ENCODE data around the gene NMUR1. TPM values are rescaled to one million over a fixed set of nuclear protein-coding genes. Genes with fewer than 3 reads are reported as not detected.

The NMUR1 gene
- total RNA-seq, 4 donors from 2014 or later, result 0.41 to 0.67 TPM; not detected in 2

DNA sequence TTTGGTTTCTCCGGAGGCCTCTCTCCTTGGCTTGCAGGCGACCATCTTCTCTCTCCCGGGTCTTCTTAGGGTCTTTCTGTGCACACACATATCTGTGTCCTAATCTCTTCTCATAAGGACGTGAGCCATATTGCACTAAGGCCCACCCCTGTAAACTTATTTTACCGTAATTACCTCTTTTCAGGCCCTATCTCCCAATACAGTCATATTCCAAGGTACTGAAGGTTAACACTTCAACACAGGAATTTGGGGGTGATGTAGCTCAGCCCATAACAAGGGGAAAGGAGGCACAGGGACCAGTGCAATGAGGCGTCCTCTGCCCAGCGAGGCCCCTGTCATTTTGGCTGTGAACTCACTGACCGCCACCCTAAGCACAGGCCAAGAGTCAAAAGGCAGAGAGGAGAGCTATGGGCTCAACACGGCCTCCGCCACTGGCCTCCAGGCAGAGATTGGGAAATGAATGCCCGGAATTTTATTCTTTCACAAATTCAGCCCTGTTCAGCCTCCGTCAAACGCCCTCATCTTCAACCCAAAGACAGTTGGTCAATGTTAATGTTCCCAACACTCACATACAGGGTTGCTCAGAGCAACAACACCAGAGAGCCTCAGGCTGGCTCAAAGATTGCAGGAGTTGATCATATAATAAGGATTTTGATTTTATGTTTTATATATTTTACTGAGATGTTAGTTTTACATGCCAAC lies 15.9 kb upstream of the NMUR1 start:
- no peak overlapping the region for H3K4me3 ChIP-seq
- H3K27ac ChIP-seq, result no peak overlapping the region
- H3K4me1 ChIP-seq, result no peaks in the 10 kb centered on the region
- TF ChIP-seq POLR2A (IDR thresholded peaks at IDR 0.05), result no peak
- TF ChIP-seq, protein P1, sequence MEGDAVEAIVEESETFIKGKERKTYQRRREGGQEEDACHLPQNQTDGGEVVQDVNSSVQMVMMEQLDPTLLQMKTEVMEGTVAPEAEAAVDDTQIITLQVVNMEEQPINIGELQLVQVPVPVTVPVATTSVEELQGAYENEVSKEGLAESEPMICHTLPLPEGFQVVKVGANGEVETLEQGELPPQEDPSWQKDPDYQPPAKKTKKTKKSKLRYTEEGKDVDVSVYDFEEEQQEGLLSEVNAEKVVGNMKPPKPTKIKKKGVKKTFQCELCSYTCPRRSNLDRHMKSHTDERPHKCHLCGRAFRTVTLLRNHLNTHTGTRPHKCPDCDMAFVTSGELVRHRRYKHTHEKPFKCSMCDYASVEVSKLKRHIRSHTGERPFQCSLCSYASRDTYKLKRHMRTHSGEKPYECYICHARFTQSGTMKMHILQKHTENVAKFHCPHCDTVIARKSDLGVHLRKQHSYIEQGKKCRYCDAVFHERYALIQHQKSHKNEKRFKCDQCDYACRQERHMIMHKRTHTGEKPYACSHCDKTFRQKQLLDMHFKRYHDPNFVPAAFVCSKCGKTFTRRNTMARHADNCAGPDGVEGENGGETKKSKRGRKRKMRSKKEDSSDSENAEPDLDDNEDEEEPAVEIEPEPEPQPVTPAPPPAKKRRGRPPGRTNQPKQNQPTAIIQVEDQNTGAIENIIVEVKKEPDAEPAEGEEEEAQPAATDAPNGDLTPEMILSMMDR (IDR thresholded peaks at IDR 0.05), result no peak
- no peaks in the 10 kb centered on the region for H3K27me3 ChIP-seq
- peaks cover 0 to 13% of the 10 kb centered on the region in 2 donors for H3K9me3 ChIP-seq
- no peaks in the 10 kb centered on the region for H3K36me3 ChIP-seq
- DNase-seq, result no peak
- intact Hi-C loops (cut with DNase I; ENCODE audit: low total_unique reads), result no loop called here

DNA sequence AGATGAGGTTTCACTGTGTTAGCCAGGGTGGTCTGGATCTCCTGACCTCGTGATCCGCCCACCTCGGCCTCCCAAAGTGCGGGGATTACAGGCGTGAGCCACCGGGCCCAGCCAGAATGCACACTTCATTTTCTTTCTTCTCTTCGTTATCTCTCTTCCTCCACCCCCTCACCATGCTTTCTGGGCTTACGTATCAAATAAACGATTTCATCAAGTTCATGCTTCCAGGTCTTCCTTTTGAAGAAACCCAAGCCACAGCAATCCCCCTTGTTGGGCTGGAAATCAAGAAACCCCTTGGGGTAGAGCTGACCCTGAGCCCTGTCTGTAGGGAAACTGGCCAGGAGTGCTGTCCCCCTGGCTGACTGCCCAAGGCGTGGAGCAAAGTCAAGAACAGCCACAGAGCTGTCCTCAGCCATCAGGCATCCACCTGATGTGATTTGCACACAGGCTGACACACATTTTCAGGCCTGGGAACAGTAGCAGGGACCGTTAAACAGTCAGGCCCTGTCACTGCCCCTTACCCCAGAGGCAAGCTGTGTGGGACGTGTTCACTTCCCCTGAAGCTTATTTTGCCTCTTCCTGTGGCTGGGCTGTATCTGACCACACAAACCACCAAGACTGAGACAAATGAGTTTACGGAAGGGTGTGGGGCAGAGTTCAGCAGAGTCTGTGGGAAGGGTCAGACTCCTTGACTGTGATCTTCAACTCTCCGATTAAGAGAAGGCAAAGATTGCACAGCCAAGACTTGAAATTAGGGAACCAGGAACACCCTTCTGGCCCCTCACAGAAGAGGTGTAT lies 15.1 kb upstream of the NMUR1 start:
- no peak overlapping the region for H3K4me3 ChIP-seq
- H3K9me3 ChIP-seq, result peaks cover 0 to 13% of the 10 kb centered on the region in 2 donors
- intact Hi-C loops (cut with DNase I; ENCODE audit: low total_unique reads), result no loop called here
- H3K27me3 ChIP-seq, result no peaks in the 10 kb centered on the region
- no peak for DNase-seq
- H3K36me3 ChIP-seq, result no peaks in the 10 kb centered on the region
- no peaks in the 10 kb centered on the region for H3K4me1 ChIP-seq
- TF ChIP-seq, protein P1 (IDR thresholded peaks at IDR 0.05), result no peak
- TF ChIP-seq POLR2A (IDR thresholded peaks at IDR 0.05), result no peak
- H3K27ac ChIP-seq, result no peak overlapping the region

DNA sequence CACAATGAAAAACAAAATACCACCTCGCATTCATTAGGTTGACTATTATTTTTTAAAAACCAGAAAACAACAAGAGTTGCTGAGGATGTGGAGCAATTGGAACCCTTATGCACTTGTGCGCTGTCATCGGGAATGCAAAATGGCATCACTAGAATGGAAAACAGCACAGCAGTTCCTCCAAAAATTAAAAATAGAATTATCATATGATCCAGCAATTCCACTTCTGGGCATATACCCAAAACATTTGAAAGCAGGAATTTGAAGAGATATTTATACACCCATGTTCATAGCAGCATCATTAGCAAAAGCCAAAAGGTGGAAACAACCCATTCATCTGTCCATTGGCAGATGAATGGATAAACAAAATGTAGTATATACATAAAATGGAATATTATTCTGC lies 11.9 kb upstream of the NMUR1 start:
- no peaks in the 10 kb centered on the region for H3K4me1 ChIP-seq
- no peak overlapping the region for H3K4me3 ChIP-seq
- intact Hi-C loops (cut with DNase I; ENCODE audit: low total_unique reads), result no loop called here
- DNase-seq, result no peak
- peak overlapping the region in 1 of 2 donors; percentile 10 for H3K27ac ChIP-seq
- H3K36me3 ChIP-seq, result no peaks in the 10 kb centered on the region
- no peaks in the 10 kb centered on the region for H3K27me3 ChIP-seq
- peaks cover 0 to 13% of the 10 kb centered on the region in 2 donors for H3K9me3 ChIP-seq
- TF ChIP-seq, protein P1 (IDR thresholded peaks at IDR 0.05), result no peak
- no peak for TF ChIP-seq POLR2A (IDR thresholded peaks at IDR 0.05)

DNA sequence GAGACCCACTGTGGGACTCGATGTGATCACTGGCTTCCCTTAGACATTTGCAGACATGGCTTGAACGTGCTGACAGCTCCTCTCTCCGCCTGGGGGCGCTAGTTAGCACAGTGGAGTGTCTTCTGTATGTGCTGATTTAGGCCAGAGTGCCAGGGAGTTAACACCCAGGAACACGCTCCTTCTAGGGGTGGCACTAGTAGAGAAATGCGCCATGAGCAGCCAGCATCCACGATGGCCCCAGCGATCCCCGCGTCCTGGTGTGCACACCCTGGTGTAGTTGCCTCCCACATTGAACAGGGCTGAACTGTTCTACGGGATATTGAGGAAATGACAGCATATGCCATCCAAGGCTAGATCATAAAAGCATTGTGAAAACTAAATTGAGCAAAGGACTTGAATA lies 11.4 kb upstream of the NMUR1 start:
- Histone ChIP-seq H3K4me3 (no peak overlapping the region), H3K27ac (peak overlapping the region in 1 of 2 donors; percentile 10), H3K27me3 (no peaks in the 10 kb centered on the region), H3K36me3 (no peaks in the 10 kb centered on the region), H3K9me3 (peaks cover 0 to 13% of the 10 kb centered on the region in 2 donors), H3K4me1 (no peaks in the 10 kb centered on the region)
- no peak for TF ChIP-seq POLR2A (IDR thresholded peaks at IDR 0.05)
- TF ChIP-seq, protein P1 (IDR thresholded peaks at IDR 0.05), result no peak
- DNase-seq, result no peak
- intact Hi-C loops (cut with DNase I; ENCODE audit: low total_unique reads), result no loop called here

DNA sequence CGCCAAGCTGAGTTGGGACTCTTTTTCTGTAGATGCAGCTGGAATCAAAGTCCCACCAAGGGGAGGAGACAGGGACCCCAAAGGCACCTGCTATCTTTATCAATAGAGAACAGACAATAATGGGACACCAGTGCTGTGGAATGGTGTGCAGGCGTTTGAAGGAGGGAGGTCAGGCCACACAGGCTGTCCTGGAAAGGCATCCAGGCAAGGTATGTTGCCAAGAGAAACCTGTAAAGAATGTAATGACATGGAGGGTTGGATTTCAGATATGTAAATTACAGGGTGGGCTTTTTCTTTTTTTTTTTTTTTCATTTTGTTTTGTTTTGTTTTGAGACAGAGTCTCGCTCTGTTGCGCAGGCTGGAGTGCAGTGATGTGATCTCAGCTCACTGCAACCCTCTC lies 9.7 kb upstream of the NMUR1 start:
- Histone ChIP-seq H3K4me1 (no peaks in the 10 kb centered on the region), H3K27me3 (no peaks in the 10 kb centered on the region), H3K4me3 (no peak overlapping the region), H3K27ac (no peak overlapping the region), H3K9me3 (peaks cover 0 to 13% of the 10 kb centered on the region in 2 donors), H3K36me3 (no peaks in the 10 kb centered on the region)
- DNase-seq, result no peak
- intact Hi-C loops (cut with DNase I; ENCODE audit: low total_unique reads), result loop anchor here (10.0 kb wide), 1 partner anchor 55 kb away; the partner anchor contains the start of gene TEX44
- TF ChIP-seq, protein P1 (IDR thresholded peaks at IDR 0.05), result no peak
- TF ChIP-seq POLR2A (IDR thresholded peaks at IDR 0.05), result no peak

Data from uterus (tissue), 4 donors.